Upper lobe of left lung (tissue), 4 donors: ENCODE data around the gene RIPOR2.

ENCODE experiments used
- CTCF ChIP-seq, 6 experiments: fragments of 450-650 bp in 4 of 6; fragments of 200-600 bp in 2 of 6; sonication (generic) in 2 of 6; IDR thresholded peaks; one replicate each; pipeline ENCODE4 v1.5.1; 2016 to 2019; ENCODE audit warnings: antibody characterized with exemption in 6 of 6
- EP300 ChIP-seq, 4 donors: sonication (generic); formaldehyde crosslinking; IDR thresholded peaks; one replicate each; pipeline ENCODE4 v1.5.1; 2017; ENCODE audit warnings: antibody characterized with exemption in 4 of 4, control low read depth in 2 of 4
- POLR2A ChIP-seq, 4 donors: fragments of 450-650 bp; IDR thresholded peaks; one replicate each; pipeline ENCODE4 v1.5.1; 2016 to 2017; ENCODE audit warnings: antibody characterized with exemption in 4 of 4, mild to moderate bottlenecking in 2 of 4
- POLR2AphosphoS5 ChIP-seq, 2 donors: sonication (generic); formaldehyde crosslinking; IDR thresholded peaks; one replicate each; pipeline ENCODE4 v1.5.1; 2017; ENCODE audit warnings: antibody characterized with exemption in 2 of 2

- TF ChIP-seq POLR2AphosphoS5 (IDR thresholded peaks at IDR 0.05), result no peak
- TF ChIP-seq EP300 (IDR thresholded peaks at IDR 0.05), result no peak
- TF ChIP-seq CTCF (IDR thresholded peaks at IDR 0.05), result no peak
- no peak for TF ChIP-seq POLR2A (IDR thresholded peaks at IDR 0.05)
Measured at GRCh38 chr6:24897186-24897585, 38.6 kb downstream of the RIPOR2 start.
